ENCODE results near the gene CBX6. TPM values are rescaled to one million over a fixed set of nuclear protein-coding genes. Genes with fewer than 3 reads are reported as not detected.
"Not testable (repeated sequence)": the region's sequence is repeated elsewhere in the genome, so short reads cannot be mapped to it uniquely, and the experiment has no call there.

CBX6 gene
- total RNA-seq, 1 experiment from 2014 or later = 14.5 TPM

DNA sequence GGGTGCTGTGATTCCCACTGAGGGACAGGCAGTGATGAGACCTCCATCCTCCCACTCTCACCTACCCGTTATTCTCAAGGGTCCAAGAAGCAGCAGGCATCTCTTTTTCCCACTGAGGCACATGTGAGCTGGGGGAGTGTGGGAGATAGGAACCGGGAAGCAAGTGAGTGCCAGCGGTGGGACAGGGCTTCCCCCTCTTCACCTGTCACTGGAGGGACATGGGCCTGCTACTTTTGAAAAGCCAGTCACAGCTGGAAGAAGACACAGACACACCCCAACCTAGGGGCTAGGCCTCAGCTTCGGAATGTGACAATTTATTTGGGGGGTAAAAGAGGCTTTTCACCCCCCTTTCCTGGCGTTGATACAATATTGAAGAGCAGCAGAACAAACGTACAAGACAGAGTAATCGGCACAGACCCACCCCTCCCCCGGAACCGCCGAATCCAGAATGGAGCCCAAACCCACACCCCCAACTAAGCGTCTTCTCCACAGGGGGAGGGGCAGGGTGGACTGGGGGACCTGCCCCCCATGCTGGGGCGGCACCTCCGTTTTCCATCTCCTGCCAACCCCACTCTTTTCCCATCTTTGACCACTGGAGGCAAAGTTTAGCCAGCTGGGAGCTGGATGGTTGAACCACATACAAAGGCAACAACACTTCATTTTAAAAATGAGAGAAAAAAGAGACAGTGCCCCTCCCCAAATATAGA is 10.7 kb downstream of the CBX6 start:
- no peak for DNase-seq (ENCODE audit: low read depth)

DNA sequence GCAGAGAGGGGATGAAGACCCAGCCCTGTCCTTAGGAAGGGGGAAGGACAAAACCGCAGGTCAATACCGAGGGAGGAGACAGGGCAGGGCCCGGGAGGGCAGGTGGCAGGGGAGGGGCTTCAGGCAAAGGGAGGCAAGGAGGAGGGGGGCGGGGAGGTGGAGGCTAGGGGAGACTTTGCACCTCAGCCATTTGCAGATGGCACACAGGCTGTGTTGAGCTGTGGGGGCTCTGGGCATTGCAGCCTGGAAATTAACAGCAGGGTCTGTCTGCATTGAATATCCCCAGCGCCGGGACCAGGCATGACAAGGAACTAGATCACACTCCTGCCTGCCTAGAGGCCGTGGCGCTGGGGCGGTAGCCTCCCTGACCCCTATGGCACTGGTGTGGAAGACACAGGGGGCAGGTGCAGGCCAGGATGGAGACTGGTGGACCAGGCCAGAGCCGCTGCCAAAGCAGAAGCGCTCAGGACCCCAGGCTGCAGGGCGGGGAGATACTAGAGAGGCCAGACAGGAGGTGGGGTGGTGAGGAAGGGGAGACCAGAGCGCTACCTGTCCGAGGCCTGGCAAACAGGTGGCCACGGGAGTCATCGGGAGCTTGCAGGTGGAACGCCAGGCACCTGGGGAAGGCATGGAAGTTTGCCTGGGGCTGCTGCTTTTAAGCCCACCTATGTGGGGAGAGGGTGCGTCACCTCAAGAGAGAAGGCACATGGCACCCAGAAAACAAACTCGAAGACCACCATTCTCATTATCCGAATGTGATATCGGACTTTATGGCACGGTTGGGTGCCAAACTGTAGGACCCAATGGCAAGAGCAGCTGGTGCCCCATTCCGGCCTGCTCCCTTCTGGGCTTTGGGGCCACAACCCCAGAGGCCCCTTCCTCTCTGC is 11.5 kb downstream of the CBX6 start:
- no peak for DNase-seq (ENCODE audit: low read depth)

DNA sequence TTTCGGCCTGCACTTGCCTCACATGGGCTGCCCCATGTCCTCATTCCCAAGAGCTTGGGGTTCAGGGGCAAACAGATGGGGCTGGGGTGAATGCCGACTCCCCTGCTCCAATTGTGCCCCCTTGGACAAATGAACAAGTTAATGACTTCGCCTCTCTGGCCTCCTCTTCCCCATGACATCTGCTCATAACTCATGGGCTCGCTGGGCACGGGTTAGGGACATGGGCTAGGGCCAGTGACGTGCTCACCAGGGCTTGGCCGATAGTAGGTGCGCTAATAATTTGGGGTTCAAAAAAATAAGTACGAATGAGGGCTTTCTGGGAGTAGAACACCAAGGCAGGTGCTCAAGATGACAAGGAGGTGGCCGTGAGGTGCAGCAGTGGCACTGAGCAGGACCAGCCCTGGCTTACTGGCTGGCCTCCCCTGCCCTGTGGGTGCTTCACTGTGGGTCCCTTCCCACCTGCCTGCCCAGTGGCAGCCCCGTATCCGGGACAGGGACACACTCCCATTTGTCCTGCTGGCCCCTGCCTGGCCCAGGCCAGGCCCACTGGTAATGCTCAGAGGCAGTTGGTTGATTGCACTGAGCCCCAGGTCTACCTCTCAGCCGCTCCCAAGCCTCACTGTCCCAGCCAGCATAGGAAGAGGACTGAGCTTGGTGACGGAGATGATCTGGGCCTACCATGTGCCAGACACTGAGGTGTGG is 12.3 kb downstream of the CBX6 start:
- no peak for DNase-seq (ENCODE audit: low read depth)

DNA sequence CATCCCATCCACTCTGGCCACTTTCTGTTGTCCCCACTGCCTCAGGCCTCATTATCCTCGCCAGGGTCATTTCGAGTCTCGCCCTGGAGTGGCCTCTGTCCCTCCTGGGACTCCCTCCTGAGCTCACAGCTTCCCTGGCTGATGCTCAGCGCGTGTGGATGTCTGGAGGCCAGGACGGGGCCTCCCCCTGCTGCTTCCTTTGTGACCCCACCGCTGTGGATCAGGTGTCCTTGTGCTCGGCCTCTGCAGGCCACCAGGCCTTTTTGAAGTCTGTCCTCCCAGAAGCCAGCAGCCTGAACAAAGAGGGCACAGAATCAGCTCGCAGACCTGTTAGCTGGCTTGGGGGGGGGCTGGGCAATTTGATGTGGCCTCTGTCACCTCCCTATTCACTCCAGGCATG is 13.5 kb downstream of the CBX6 start:
- no peak for DNase-seq (ENCODE audit: low read depth)

DNA sequence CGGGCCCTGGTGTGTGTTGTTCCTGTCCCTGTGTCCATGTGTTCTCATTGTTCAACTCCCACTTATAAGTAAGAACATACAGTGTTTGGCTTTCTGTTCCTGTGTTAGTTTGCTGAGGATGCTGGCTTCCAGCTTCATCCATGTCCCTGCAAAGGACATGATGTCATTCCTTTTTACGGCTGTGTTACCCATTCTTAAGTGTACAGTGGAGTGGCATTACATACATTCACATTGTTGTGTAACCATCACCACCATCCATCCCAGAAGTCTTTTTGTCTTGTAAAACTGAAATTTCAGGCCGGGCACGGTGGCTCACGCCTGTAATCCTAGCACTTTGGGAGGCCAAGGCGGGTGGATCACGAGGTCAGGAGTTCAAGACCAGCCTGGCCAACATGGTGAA is 17.5 kb downstream of the CBX6 start:
- DNase-seq (ENCODE audit: low read depth) = not testable (repeated sequence)

DNA sequence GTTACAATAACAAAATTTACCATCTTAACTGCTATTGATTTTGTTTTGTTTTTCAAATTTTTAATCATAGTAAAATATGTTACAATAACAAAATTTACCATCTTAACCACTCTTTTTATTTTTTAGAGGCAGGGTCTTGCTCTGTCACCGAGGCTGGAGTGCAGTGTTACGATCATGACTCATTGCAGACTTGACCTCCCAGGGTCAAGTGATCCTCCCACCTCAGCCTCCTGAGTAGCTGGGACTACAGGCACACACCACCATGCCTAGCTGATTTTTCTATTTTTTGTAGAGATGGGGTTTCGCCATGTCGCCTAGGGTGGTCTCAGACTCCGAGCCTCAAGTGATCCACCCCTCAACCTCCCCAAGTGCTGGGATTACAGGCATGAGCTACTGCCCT is 18.1 kb downstream of the CBX6 start:
- DNase-seq (ENCODE audit: low read depth) = not testable (repeated sequence)

DNA sequence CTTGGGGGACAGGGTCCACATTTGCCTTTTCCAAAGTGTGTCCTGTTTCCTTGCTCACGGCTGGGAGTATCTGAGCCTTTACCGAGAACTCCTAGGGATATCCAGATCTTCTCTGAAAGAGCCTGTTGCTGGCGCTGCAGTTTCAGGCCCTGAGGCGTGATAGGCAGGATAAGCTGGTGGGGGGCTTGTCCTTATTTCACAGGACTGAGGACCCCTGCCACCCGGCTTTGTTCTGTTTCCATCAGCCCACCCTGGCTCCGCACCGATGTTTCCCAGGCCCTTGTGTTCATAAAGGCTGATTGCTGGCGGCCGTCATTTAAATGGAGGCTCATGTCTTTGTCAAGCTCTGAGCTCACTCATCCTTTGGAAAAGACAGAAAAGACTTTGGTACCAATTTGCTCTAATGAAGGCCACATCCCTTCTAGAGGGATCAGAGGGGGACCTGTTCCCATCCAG is 18.8 kb downstream of the CBX6 start:
- DNase-seq (ENCODE audit: low read depth) = no peak

DNA sequence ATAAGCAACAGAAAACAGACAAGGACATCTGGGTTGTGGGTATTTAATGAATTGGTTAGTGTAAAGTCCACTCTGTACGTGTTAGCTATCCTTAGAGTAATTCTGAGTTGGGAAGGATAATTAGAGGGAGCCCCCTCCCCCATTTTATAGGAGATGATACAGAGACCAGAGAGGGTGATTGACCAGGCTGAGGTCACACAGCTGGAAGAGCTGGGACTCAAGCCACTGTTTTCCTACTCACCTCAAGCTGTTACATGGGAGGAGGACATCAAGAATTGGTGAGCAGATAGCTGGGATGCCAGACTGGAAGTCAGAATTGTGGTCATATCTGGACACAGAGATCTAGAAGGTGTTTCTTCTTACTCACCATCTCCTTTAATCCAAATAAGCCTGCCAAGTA is 19.5 kb downstream of the CBX6 start:
- DNase-seq (ENCODE audit: low read depth) = no peak

DNA sequence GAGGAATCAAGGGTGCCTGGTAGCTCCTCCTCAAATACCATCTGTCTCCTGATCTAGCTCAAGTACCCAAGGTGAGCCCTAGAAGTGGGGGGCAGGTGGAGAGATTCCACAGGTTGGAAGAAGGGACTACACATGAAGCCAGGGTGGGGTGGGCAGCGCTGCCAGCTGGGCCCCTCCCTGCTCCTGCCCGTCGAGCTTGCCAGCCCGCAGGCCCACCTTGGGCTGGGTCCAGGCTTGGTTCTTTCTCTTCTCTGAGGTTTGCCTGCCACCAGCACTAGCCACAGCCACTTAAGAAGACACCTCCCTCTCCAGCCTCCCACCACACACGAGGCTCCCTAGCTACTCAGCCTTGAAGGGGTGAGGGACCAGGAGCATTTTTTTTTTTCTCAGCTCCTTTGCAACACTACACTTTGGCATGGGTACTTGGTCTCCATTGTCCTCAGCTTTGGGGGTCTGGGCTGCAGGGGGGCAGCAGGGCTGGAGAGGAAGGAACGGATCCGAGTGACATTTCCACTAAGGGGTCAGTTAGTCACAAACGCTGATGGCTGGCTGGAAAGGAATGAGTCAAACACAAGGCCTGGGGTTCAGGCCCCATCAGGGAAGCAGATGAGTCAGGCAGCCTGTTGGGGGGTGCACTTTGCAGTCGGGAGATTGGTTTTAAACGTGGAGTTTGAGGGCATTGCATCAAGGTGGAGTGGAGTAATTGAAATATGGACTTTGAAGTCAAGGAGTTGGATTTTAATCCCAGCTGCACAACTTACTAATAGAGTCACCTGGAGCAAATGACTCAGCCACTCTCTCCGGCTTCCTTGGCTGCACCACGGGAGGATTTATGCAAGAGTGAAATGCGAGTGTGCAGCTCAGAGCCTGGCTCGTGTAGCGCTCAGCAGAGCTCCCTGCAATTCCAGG is 20.8 kb downstream of the CBX6 start:
- DNase-seq (ENCODE audit: low read depth) = peak; percentile 62

DNA sequence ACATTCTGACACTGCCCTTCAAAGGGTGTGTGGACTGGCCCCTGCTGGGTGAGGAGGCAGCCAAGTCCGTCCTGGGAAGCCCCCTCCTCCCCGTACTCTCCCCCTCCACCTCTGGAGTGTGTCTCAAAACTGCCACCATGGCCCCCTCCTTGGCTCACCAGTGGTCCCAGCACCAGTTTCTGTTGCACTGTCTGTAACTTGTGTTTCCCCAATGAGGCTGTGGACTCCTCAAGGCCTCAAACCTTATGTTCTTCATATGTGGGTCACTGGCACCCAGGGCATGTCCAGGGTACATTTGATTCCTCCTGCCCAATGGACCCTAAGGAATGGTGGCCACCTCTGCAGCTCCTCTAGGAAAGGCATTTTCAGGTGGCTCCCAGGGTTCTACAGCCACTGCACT is 21.6 kb downstream of the CBX6 start:
- DNase-seq (ENCODE audit: low read depth) = no peak

DNA sequence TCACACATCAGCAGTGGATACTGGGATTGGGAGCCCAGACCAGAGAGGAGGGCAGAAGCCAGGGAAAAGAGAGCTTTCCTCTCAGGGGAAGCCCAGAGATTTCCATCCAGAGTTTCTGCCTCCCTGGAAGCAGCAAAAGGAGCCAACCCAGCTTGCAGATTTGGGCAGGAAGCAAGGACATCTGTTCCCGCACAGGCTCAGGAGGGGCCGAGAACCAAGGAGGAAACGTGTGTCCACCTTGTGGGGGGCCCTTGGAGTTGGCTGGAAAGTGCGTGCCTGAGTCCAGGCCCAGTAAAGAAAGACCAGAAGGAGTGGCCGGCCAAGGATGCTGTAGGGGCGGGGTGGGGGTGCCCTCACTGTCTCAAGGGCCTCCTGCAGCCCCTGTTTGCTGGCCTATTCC is 22.2 kb downstream of the CBX6 start:
- no peak for DNase-seq (ENCODE audit: low read depth)

DNA sequence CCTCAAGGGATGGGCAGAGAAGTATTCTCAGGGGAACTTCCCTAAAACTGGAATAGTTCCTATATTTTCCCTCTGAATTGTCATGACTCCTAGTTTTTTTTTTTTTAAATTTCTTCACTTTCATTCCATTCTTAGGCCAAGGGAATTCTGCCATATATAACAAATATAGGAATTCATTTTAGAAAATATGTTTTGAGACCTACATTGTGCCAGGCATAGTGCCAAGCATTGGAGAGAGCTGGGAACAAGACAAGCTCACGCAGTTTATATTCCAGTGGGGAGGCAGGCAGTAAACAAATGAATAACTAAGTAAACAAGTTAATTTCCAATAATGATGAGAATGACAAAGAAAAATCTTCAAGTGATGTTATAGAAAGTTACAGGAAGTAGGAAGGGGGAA is 25.6 kb downstream of the CBX6 start:
- DNase-seq (ENCODE audit: low read depth) = no peak

DNA sequence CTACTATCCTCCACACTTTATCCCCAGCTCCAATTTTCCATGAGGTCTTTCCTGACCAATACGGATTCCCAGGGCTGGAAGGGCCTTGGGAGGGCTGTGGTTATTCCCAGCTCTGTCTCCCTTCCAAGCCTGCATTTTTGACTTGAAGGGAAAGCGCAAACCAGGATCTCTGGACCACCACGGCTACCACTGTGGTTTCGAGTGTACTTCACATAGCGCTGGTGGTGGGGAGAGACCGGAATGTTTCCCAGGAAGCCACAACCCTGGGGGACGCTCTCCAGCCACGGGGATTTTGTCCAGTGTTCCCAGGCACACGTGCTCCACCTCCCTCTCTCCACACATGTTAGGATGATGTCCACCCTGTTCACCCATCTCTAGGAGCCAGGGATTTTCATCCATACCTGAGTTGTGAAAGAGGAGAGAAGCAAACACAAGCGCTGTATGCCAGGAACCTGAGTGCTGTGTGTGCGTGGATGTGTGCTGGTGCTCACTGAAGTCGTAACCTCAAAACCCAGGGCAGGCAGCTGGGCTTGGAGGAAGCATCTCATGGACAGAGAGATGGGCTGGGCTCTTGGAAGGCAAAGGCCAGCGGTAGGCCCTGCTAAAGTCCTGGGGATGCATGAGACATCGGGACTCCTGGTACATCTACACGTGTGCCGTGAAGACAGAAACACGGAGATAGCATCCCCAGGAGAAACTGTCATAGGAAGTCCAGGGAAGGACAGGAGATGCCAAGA is 26.8 kb downstream of the CBX6 start:
- peak; percentile 11 for DNase-seq (ENCODE audit: low read depth)

DNA sequence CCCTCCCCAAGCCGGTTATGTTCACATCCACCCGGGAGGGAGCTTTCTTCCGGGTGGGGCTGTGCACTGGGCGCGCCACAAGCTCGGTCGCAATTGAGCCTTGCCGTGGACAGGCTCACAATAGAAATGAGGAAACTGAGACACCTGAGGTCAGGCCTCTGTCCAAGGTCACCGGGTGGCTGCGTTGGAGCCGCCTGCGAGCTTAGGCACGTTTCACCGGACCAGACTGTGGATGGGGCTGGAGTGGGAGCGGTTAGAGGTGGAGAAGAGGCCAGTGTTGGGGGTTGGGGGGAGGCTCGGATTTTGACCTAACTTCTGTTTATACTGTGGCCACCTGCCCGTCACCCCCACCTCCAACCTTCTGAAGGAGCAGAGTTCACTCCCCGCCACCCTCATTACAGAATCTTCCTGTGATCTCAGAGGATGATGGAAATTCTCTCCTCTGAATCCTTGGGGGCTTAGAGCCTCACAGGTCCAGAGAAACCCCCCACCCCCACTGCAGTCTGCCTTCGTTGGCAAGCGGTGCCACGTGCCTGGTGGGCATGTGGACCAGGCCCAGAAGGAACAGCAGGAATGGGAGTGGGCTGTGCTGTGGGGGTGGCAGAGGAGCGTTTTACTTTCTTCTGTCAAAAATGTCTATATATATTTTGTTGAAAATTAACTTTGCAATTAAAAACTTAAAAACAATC is 27.6 kb downstream of the CBX6 start:
- DNase-seq (ENCODE audit: low read depth) = no peak

DNA sequence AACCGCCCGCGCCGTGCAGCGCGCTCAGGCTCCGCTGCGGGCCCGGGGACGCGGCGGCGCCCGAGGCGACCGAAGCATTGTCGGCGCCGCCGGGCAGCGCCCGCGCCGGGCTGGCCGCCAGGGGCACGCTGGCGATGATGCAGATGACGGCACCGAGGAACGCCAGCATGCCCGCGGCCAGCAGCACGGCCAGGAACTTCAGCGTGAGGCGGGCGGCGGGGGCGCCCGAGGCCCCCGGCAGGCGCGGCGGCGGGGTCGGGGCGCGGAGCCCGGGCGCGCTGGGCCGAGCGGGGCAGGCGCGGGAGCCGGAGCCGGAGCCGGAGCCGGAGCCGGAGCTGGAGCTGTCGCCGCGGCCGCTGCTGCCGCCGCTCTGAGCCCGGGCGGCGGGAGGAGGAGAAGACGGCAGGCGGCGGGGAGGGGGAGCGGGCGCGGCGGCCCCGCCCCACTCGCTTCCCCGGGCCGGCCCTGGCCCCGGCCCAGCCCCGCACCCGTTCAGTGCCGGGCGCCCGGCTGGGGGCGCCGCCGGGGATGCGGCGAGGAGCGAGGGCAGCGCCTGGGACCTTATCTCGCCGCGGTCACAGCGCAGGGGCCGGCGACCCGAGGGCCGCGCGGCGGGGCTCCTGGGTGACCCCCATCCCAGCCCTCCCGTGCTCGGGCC is 28.2 kb downstream of the CBX6 start, which contains the start of gene NPTXR:
TSS of gene NPTXR (minus strand) at position 372 of the 658 bp plus-strand sequence.
- peak; percentile 28 for DNase-seq (ENCODE audit: low read depth)

DNA sequence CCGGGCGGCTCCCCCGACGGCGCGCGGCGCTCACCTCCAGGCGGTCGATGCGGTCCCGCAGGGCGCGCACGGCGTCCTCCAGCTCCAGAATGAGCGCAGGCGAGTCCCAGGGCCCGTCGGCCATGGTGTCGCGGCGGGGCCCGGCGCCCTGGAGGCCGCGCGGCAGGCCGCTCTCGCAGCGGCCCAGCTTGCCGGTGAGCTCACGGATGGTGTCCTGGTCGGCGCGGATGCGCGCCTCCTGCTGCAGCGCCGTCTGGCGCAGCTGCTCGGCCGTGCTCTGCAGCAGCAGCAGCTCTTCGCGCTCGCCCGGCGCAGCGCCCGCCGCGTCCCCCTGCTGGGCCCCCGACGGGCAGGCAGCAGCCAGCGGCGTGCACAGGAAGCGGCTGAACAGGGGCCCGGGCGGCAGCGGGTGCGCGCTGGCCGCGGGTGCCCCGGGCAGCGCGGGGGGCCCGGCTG is 28.8 kb downstream of the CBX6 start:
- peak; percentile 62 for DNase-seq (ENCODE audit: low read depth)

DNA sequence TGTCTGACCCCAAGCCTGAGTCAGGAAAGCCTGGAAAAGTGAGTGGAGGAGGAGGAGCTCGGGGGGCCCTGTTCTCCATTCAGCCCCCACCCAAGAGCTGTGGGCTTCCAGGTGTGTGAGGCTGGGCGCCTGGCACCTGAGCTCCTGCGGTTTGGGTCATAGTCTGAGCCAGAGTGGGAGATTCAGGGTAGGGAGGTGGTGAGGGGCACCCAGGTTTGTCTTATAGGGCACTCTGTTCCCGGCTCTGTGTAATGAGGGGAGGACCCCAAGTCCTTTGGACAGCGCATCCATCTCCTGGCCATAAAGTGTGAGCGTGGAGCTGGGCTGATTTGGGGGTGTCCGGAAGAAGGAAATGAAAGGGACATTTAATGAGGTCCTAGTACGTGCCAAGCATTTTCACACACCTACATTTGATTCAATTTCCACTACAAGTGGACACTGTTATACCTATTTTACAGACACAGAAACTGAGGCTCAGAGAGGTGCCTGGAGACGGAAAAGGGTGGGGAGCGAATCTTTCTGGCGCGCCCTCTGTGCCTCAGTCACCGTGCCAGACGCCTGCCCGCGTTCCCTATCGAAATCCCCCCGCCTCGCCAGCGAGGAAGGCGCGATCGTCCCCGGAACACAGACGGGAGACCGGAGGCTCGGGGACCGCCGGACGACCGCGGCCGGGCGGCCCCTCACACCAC is 29.4 kb downstream of the CBX6 start:
- no peak for DNase-seq (ENCODE audit: low read depth)

DNA sequence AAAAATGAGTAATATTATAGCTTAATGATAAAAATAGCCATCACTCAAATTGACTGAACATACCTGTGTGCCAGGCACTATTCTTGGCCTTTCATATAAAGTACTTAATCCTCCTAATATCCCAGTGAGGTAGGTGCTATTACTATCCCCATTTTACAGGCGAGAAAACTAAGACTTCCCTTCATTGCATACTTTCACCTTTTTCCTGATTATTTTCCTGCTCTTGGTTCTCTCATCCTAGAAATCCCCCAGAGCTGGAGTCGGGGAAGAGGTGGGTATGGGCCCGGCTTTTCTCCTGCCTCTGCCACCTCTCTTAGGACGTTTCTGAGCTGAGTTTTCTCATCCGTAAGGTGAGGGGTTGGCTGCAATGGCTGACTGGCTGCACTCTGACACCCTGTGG is 30.4 kb downstream of the CBX6 start:
- DNase-seq (ENCODE audit: low read depth) = no peak

DNA sequence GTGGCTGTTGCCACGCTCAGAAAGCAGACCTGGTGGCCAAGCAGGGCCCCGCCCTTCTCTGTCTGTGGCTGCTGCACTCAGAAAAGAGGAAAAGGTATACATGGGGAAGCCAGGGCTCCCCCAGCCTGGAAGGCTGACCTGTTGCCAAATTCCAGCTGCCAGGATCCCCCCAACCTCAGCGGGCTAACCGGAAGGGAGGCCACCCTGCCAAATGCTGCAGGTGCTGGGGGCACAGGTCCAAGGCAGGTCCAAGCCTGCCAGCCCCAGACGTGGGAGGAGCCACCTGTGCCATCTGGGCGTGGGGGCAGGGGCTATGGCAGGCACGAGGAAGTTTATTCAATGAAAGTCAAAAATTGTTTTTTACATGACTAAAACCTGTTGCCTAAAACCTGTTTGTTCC is 30.8 kb downstream of the CBX6 start:
- no peak for DNase-seq (ENCODE audit: low read depth)

Measured in RPMI7951 (cell line).